Liver (tissue), 9 donors: ENCODE results near the gene RASA4B. TPM values are rescaled to one million over a fixed set of nuclear protein-coding genes. Genes with fewer than 3 reads are reported as not detected.

ENCODE experiments used
- DNase-seq: peaks from one replicate; pipeline ENCODE4 v3.0.0-alpha.2; 2017; ENCODE audit warnings: low spot score
- H3K27ac ChIP-seq, 2 donors: one replicate each; pipeline ENCODE4 v1.7.0; 2013; ENCODE audit warnings: inconsistent platforms in 2 of 2, low read length in 2 of 2, control low read depth in 1 of 2, low read depth in 1 of 2, mild to moderate bottlenecking in 1 of 2
- H3K27me3 ChIP-seq, 4 donors: one replicate each; pipeline versions ENCODE4 v1.6.1 to v1.7.0; 2013; ENCODE audit warnings: low read length in 3 of 4, inconsistent platforms in 1 of 4, mild to moderate bottlenecking in 1 of 4, moderate library complexity in 1 of 4; ENCODE audit not compliant: control insufficient read depth in 4 of 4, insufficient read depth in 4 of 4
- H3K36me3 ChIP-seq, 4 donors: one replicate each; pipeline versions ENCODE4 v1.6.1 to v1.7.0; 2013; ENCODE audit warnings: low read length in 3 of 4, mild to moderate bottlenecking in 3 of 4, low read depth in 1 of 4, moderate library complexity in 1 of 4; ENCODE audit not compliant: control insufficient read depth in 4 of 4, insufficient read depth in 3 of 4
- H3K4me1 ChIP-seq, 4 donors: one replicate each; pipeline versions ENCODE4 v1.6.1 to v1.7.0; 2013; ENCODE audit warnings: low read length in 3 of 4, mild to moderate bottlenecking in 3 of 4, moderate library complexity in 1 of 4; ENCODE audit not compliant: control insufficient read depth in 4 of 4, insufficient read depth in 4 of 4
- H3K4me3 ChIP-seq, 3 donors: one replicate each; pipeline versions ENCODE4 v1.6.1 to v1.7.0; 2013; ENCODE audit warnings: low read length in 3 of 3, control low read depth in 1 of 3, low read depth in 1 of 3, mild to moderate bottlenecking in 1 of 3
- H3K9ac ChIP-seq, 2 donors: one replicate each; pipeline ENCODE4 v1.7.0; 2013; ENCODE audit warnings: low read length in 2 of 2, mild to moderate bottlenecking in 2 of 2, moderate library complexity in 2 of 2, control low read depth in 1 of 2, low read depth in 1 of 2
- H3K9me3 ChIP-seq, 4 donors: one replicate each; pipeline versions ENCODE4 v1.6.1 to v1.7.0; 2013; ENCODE audit warnings: low read length in 3 of 4; ENCODE audit not compliant: control insufficient read depth in 4 of 4
- ATF3 ChIP-seq: IDR thresholded peaks from 2 replicates; pipeline ENCODE4 v1.6.1; 2016; ENCODE audit warnings: antibody characterized with exemption
- CTCF ChIP-seq: fragments of 150-350 bp; IDR thresholded peaks from 2 replicates; pipeline ENCODE4 v1.5.1; 2017; ENCODE audit warnings: improper control_type of control experiment, low read depth, low read length; ENCODE audit not compliant: missing input control
- EGR1 ChIP-seq, 2 donors: IDR thresholded peaks; 2 replicates each; pipeline ENCODE4 v1.6.1; 2016 to 2018; ENCODE audit warnings: antibody characterized with exemption in 2 of 2, low read depth in 2 of 2
- FOXA1 ChIP-seq: IDR thresholded peaks from 2 replicates; pipeline ENCODE4 v1.6.1; 2016; ENCODE audit warnings: antibody characterized with exemption
- FOXA2 ChIP-seq: IDR thresholded peaks from 2 replicates; pipeline ENCODE4 v1.6.1; 2016; ENCODE audit warnings: antibody characterized with exemption
- GABPA ChIP-seq, 2 donors: IDR thresholded peaks in 1 of 2; conservative IDR thresholded peaks in 1 of 2; 2 replicates each; pipeline ENCODE4 v1.6.1; 2016; ENCODE audit warnings: antibody characterized with exemption in 2 of 2, mild to moderate bottlenecking in 1 of 2, moderate library complexity in 1 of 2
- HNF4G ChIP-seq: IDR thresholded peaks from 2 replicates; pipeline ENCODE4 v1.6.1; 2016; ENCODE audit warnings: antibody characterized with exemption
- JUND ChIP-seq, 2 donors: IDR thresholded peaks; 2 replicates each; pipeline ENCODE4 v1.6.1; 2016; ENCODE audit warnings: antibody characterized with exemption in 2 of 2
- MAX ChIP-seq: IDR thresholded peaks from 2 replicates; pipeline ENCODE4 v1.6.1; 2016; ENCODE audit warnings: antibody characterized with exemption
- NR2F2 ChIP-seq: IDR thresholded peaks from 2 replicates; pipeline ENCODE4 v1.6.1; 2016; ENCODE audit warnings: antibody characterized with exemption
- RAD21 ChIP-seq, 2 donors: IDR thresholded peaks; 2 replicates each; pipeline ENCODE4 v1.6.1; 2016; ENCODE audit warnings: antibody characterized with exemption in 2 of 2, mild to moderate bottlenecking in 2 of 2
- REST ChIP-seq: IDR thresholded peaks from 2 replicates; pipeline ENCODE4 v1.6.1; 2016; ENCODE audit warnings: antibody characterized with exemption, mild to moderate bottlenecking
- RXRA ChIP-seq, 2 donors: IDR thresholded peaks; 2 replicates each; pipeline ENCODE4 v1.6.1; 2017 to 2018; ENCODE audit warnings: antibody characterized with exemption in 2 of 2, mild to moderate bottlenecking in 1 of 2
- YY1 ChIP-seq: IDR thresholded peaks from 2 replicates; pipeline ENCODE4 v1.6.1; 2016; ENCODE audit warnings: antibody characterized with exemption, mild to moderate bottlenecking
- ZBTB33 ChIP-seq: IDR thresholded peaks from 2 replicates; pipeline ENCODE4 v1.6.1; 2016; ENCODE audit warnings: antibody characterized with exemption
- WGBS: extraction: QIAGEN DNeasy Blood & Tissue Kit; methylation state at CpG from one replicate; pipeline ENCODE4 v1.1.7; 2013; 5-methylcytosine and 5-hydroxymethylcytosine counted together
- polyA plus RNA-seq, 2 donors: library from polyadenylated mRNA; stranded (reverse) in 1 of 2; unstranded in 1 of 2; fragments of 200-250 nt in 1 of 2; fragments of >200 nt in 1 of 2; fragmentation: Nextera tagmentation in 1 of 2; extraction: Ambion mirVana in 1 of 2; gene quantifications; one replicate each; pipeline versions ENCODE4 v1.2.1 to v1.2.3, GENCODE V29; 2013 to 2015
- total RNA-seq, 2 donors: library from RNA; depleted of rRNA; stranded (reverse); fragments of >200 nt; gene quantifications; one replicate each; pipeline ENCODE4 v1.2.3, GENCODE V29; 2014
- donor health status: healthy.
- donor health status: healthy.
- donor health status: healthy.
- donor health status: healthy.
- donor health status: healthy.

Gene RASA4B
- total and polyA plus RNA-seq, 4 donors: 0.62 to 4.8 (median 0.74) TPM

- TF ChIP-seq HNF4G (no peak), GABPA (IDR thresholded peaks at IDR 0.05 in 1 of 2, conservative IDR thresholded peaks at IDR 0.05 in 1 of 2) (no peak), RAD21 (IDR thresholded peaks at IDR 0.05) (no peak), EGR1 (IDR thresholded peaks at IDR 0.05; ENCODE audit: low read depth in 2 of 2) (no peak), CTCF (no peak), MAX (no peak), ATF3 (no peak), JUND (IDR thresholded peaks at IDR 0.05) (no peak), RXRA (IDR thresholded peaks at IDR 0.05) (no peak), NR2F2 (no peak), FOXA2 (no peak), REST (no peak), YY1 (no peak), ZBTB33 (no peak), FOXA1 (no peak)
- no peaks in the 10 kb centered on the region for H3K9me3 ChIP-seq
- 96% methylated on average over 7 of the region's 7 CpGs for whole genome bisulfite sequencing
- peaks cover 14 to 60% (median 54%) of the 10 kb centered on the region in 4 donors for H3K4me1 ChIP-seq
- DNase-seq: no peak
- no peak overlapping the region for H3K27ac ChIP-seq
- no peak overlapping the region for H3K4me3 ChIP-seq
- H3K36me3 ChIP-seq: no peaks in the 10 kb centered on the region
- no peak overlapping the region for H3K9ac ChIP-seq
- H3K27me3 ChIP-seq: no peaks in the 10 kb centered on the region
Observed at GRCh38 chr7:102466097-102466496, 51.5 kb downstream of the RASA4B start.
